Epithelial cell of proximal tubule (primary cell): ENCODE results near the gene METRNL. TPM values are rescaled to one million over a fixed set of nuclear protein-coding genes. Genes with fewer than 3 reads are reported as not detected.

ENCODE experiments used
- DNase-seq: peaks from one replicate; pipeline ENCODE4 v3.0.0-alpha.2; 2011; ENCODE audit warnings: low read depth
- H3K4me3 ChIP-seq: 2 replicates; pipeline ENCODE4 v1.5.1; 2011; ENCODE audit warnings: low read depth, mild to moderate bottlenecking, low read length
- total RNA-seq: library from RNA; depleted of rRNA; stranded (reverse); fragments of >200 nt; gene quantifications from 2 replicates; pipeline ENCODE4 v1.2.3, GENCODE V29; 2015
- TF ChIP-seq, protein P1 (sequence below): conservative IDR thresholded peaks from 2 replicates; pipeline ENCODE4 v1.5.1; 2012; ENCODE audit warnings: low read depth, mild to moderate bottlenecking, low read length

METRNL gene
- total RNA-seq, 1 donor from 2014 or later = 11.9 TPM

DNA sequence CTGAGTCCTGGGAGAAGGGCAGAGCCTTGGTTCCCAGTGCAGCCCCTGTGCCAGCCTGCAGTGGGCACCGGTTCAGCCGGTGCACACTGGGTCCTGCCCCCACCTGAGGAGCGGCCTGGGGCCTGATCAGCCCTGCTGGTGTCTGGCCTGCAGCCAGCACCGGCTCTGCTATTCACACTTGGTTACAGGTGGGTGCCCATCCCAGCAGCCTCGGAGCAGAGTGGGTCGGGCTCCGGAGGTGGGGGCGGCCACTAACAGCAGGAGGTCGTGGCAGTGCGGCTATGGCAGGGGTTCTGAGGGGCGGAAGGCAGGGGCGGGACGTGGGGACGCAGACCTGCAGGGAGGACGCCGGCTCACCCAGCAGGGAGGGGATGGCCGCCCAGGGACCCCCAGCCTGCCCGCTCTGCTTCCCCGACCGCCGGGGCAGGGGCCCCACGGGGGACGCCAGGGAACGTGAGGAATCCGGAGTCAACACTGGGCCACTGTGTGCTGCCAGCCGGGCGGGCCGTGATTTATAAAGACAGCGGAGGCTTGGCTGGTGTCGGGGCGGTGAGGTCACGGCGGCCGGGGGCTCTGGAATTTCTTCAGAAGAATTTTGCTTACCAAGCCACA, 20.3 kb downstream of the METRNL start:
- no peak overlapping the region for H3K4me3 ChIP-seq
- TF ChIP-seq, protein P1, sequence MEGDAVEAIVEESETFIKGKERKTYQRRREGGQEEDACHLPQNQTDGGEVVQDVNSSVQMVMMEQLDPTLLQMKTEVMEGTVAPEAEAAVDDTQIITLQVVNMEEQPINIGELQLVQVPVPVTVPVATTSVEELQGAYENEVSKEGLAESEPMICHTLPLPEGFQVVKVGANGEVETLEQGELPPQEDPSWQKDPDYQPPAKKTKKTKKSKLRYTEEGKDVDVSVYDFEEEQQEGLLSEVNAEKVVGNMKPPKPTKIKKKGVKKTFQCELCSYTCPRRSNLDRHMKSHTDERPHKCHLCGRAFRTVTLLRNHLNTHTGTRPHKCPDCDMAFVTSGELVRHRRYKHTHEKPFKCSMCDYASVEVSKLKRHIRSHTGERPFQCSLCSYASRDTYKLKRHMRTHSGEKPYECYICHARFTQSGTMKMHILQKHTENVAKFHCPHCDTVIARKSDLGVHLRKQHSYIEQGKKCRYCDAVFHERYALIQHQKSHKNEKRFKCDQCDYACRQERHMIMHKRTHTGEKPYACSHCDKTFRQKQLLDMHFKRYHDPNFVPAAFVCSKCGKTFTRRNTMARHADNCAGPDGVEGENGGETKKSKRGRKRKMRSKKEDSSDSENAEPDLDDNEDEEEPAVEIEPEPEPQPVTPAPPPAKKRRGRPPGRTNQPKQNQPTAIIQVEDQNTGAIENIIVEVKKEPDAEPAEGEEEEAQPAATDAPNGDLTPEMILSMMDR = no peak

DNA sequence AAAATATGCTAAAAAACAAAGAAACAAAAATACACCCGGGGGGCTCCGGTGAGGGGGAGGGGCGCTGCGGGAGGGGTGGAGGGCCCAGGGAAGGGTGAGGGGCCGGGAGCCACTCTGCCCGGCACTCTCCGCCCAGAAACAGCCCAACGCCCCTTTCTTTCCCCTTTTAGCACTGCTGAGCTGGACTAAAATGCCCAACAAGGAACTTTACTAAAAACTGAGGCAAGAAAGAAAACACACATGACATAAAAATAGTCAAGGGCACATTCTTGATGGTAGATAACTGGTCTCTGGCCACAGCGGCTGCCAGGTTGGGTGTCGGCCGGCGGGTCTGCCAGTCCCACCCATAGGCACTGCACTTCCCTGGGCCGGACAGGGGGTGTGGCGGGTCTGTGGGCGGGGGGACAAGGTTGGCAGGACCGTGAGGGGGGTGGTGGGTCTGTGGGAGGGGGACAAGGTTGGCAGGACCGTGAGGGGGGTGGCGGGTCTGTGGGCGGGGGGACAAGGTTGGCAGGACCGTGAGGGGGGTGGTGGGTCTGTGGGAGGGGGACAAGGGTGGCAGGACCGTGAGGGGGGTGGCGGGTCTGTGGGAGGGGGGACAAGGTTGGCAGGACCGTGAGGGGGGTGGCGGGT, 20.9 kb downstream of the METRNL start:
- TF ChIP-seq, protein P1 = no peak

More for the DNA sequence above, 20.3 kb downstream of the METRNL start:
- no peak for DNase-seq

DNA sequence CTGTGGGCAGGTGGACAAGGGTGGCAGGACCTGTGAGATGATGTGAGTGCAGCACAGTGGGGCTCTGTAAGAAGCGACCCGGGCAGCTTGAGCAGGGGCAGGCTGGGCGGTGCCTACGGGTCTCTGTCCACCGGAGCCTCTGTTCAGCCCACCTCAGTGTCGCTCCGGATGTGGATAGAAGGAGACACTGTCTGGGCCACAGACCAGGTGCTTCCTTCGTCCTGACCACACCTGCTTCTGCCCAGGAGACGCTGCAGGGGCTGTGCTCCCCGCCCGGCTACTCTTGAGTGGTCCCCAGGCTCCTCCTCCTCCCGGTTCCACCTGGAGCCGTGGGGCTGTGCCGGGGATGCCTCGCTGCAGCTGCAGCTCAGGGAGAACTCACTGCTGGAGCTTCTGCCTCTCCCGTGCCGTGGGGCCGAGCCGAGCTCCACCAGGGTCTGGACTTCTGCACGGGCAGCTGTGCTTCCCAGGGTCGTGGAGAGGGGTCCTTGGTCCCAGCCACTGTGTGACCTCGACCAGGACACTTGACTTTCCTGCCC, 21.5 kb downstream of the METRNL start:
- TF ChIP-seq, protein P1 = no peak
- no peak overlapping the region for H3K4me3 ChIP-seq
- DNase-seq = no peak

More for the DNA sequence above, 20.9 kb downstream of the METRNL start:
- H3K4me3 ChIP-seq = no peak overlapping the region
- DNase-seq = no peak

DNA sequence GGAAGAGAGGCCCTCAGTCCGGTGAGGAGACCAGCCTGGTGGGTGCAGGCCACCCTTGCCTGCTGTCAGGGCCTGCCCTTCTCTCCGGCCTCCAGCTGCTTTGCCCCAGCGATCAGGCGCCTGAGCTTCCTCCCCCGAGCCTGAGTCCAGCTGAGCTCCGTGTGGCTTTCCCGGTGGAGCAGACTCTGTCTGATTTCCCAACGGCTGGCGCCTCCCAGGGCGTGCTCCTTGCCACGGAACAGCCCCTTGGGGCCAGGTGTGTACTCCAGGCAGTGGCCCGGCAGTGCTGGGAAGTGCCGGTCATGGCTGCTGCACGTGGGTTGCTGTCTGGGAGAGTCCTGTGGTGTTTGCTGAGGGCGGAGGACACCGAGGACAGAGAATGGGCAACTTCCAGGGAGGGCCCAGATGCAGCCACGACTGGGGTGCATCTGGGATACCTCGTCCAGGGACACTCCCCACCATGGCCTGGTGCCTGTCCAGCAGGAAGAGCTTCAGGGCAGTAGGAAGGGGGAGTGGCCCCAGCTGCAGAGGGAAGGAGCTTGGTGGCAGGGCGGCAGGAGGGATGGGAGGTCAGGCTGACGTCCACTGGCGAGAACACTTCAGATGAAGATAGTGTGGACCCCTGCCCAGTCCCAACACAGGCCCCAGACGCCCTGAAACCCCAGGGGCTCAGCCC, 22.5 kb downstream of the METRNL start:
- no peak overlapping the region for H3K4me3 ChIP-seq
- TF ChIP-seq, protein P1 = no peak
- no peak for DNase-seq

DNA sequence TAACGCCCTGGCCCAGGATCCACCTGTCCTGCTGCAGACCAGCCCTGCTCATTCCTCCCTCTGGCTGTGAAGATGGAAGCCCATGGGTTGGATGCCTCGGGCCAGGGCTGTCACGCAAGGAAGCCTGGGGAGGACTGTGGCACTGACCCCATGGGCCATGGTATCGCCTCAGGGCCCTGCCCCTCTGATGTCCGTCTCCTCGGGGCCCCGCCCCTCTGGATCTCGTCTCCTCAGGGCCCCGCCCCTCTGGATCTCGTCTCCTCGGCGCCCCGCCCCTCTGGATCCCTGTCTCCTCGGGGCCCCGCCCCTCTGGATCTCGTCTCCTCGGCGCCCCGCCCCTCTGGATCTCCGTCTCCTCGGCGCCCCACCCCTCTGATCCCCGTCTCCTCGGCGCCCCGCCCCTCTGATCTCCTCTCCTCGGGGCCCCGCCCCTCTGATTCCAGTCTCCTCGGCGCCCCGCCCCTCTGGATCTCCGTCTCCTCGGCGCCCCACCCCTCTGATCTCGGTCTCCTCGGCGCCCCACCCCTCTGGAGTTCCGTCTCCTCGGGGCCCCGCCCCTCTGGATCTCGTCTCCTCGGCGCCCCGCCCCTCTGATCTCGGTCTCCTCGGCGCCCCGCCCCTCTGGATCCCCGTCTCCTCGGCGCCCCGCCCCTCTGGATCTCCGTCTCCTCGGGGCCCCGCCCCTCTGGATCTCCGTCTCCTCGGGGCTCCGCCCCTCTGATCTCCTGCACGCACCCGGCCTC, 24.0 kb downstream of the METRNL start:
- TF ChIP-seq, protein P1 = no peak
- no peak for DNase-seq

DNA sequence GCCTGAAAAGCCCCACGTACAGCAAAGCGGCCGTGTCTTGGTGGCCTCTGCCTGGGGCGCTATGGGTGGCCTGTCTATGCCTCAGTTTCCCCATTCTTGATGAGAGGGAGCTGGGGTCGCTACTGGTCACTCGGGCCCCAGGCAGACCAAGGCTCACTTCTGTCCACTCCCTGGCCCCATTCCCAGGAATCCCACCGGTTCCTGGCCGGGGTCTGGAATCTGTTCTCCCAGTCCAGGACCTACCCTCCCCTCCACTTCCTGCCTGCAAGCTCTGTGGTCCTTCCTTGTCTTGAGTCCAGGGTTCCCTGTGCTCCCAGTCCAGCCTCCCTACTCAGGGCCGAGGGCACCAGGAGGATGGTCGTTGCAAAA, 24.5 kb downstream of the METRNL start:
- H3K4me3 ChIP-seq = no peak overlapping the region
- TF ChIP-seq, protein P1 = no peak
- DNase-seq = no peak

More for the DNA sequence above, 24.0 kb downstream of the METRNL start:
- no peak overlapping the region for H3K4me3 ChIP-seq
